Measurements from ENCODE around the gene MYH6.
A peak's percentile ranks its signal among the peaks of the same experiment; 100 is the strongest.
"Not testable (repeated sequence)": the region's sequence is repeated elsewhere in the genome, so short reads cannot be mapped to it uniquely, and the experiment has no call there.

MYH6 gene

DNA sequence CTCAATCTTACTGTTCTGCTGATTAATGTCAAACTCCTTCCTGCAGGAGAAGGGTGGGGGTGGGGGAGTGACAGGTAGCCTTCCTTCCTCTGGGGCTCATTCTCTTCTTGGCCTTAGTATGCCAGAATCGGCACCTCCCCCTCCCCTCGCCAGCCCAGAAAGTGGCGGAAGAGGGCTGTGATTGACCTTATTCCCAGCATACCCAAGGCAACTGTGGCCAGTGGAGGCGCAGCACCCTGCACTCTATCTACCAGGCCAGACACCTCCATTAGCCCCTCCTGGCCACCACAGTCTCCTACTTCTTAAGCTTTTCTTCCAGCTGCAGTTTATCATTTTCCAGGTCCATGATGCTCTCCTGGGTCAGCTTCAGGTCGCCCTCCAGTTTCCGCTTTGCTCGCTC lies 15.5 kb downstream of the MYH6 start:
- DNase-seq (ENCODE audit: low spot score) = no peak

DNA sequence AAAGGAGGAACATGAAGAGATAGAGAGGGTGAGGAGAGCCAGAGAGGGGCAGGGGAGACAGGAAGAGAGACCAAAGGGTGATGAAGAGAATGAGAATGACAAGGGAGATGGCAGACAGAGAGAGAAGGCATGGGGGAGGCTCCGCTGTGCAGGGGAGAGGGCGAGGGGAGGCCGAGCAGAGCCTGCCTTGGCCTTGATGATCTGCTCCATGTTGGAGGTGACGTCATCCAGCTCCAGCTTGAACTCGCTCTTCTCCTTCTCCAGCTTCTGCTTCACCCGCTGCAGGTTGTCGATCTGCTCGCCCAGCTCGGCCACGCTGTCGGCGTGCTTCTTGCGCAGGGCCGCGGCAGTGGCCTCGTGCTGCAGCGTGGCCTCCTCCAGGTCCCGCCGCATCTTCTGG lies 18.2 kb downstream of the MYH6 start:
- not testable (repeated sequence) for DNase-seq (ENCODE audit: low spot score)

GRCh38 chr14:23389396-23389795 lies 18.7 kb downstream of the MYH6 start:
- DNase-seq (ENCODE audit: low spot score) = no peak

DNA sequence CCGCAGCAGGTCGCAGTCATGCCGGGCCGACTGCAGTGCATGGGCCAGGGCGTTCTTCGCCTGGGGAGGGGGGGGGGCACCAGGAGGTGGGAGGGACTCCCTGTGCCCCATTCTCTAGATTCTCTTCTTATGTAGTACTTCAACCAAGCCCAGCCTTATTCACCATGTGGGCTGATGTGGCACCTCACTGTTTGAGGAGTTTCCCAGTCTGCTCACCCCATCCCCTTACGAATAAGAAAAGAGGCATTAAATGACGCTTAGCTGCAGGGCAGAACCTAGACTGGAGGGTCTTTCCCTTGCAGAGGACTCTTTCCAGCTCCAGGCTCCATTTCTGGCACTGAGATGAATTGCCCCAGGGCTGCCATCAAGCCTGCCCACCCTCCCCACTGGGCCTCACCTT lies 19.1 kb downstream of the MYH6 start:
- DNase-seq (ENCODE audit: low spot score) = no peak

- DNase-seq (ENCODE audit: low spot score) = no peak
Measured at GRCh38 chr14:23387916-23388882, 19.9 kb downstream of the MYH6 start.

- no peak for DNase-seq (ENCODE audit: low spot score)
Measured at GRCh38 chr14:23386999-23387398, 21.1 kb downstream of the MYH6 start.

GRCh38 chr14:23386266-23386657 lies 21.8 kb downstream of the MYH6 start:
- not testable (repeated sequence) for DNase-seq (ENCODE audit: low spot score)

- DNase-seq (ENCODE audit: low spot score) = no peak
Measured at GRCh38 chr14:23385642-23386265, 22.3 kb downstream of the MYH6 start.

DNA sequence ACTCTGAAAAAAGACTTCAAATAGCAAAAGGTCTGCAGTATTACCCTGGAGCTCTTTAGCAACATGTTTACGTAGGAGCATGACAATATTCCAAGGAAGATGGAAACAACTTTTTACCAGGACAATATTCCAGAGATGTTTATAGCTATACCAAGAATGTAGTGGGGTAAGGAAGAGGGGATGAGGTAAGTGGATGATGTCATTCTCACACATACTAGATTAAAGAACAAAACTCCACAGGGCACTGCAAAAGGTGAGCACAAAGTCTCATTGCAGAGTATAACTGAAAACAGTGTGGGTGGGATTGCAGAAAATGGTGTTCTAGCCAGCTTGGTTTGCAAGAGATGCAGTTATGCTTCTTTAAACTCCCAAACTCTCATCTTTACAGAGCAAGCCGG lies 22.8 kb downstream of the MYH6 start:
- DNase-seq (ENCODE audit: low spot score) = no peak

GRCh38 chr14:23384364-23385080 lies 23.6 kb downstream of the MYH6 start:
- DNase-seq (ENCODE audit: low spot score) = no peak

DNA sequence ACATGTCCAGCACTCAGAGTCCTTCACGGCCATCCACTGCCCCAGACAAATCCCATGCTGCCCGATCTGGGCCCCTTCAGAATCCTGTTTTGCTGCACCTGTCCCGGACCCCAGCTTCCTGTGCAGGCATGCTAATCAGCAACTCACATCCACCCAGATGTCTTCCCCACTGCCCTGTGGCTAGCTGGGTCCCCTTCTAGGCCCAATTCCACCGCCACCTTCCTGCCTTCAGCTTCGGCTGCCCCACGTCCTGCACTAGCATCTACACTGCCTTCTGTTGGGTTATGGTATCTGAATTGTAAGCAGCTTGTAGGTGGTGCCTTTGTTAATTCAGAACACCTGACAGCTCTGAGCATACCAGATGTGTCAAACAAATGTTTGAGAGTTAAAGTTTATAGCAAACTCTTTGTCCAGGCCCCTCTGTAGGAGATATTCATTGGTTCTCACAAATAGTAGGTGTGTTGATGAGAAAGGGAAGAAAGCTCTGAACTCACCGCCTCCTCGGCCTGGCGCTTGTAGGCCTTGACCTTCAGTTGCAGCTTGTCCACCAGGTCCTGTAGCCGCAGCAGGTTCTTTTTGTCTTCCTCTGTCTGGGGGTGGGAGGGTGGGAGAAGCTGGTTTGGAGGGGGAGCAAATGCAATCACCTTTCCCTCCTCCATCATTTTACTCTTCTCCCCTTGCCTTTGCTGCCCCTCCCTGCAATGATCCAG lies 25.2 kb downstream of the MYH6 start:
- no peak for DNase-seq (ENCODE audit: low spot score)

DNA sequence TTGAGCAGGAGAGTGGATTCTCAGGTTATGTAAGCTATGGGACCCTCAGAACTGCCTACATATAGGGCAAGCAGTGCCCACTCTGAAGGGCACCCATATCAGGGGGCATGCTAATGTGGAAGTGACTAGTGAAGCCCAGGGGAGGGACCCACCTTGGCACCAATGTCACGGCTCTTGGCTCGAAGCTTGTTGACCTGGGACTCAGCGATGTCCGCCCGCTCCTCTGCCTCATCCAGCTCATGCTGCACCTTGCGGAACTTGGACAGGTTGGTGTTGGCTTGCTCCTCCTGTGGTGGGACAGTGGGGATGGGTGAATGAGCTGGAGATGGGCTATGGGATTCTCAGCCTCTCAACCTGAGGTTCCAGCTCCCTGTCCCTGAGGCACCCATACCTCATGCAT lies 25.8 kb downstream of the MYH6 start:
- no peak for DNase-seq (ENCODE audit: low spot score)

DNA sequence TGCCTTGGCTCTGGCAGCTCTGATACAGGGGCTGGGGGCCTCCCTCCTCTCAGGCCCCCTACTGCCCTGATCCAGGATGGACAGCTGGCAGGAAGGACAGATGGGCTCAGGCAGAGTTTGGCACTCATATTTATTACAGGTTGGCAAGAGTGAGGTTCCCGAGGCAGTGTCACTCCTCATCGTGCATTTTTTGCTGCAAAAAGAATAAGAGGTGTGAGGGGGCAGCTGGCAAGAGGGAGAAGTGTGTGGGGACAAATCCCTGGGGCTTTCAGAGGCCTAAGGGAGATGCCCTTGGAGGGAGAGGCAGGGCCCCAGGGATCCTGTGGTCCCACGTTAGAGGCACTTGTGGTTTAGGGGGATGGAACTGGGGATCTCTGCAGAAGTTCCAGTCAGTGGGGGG lies 26.2 kb downstream of the MYH6 start:
- no peak for DNase-seq (ENCODE audit: low spot score)

DNA sequence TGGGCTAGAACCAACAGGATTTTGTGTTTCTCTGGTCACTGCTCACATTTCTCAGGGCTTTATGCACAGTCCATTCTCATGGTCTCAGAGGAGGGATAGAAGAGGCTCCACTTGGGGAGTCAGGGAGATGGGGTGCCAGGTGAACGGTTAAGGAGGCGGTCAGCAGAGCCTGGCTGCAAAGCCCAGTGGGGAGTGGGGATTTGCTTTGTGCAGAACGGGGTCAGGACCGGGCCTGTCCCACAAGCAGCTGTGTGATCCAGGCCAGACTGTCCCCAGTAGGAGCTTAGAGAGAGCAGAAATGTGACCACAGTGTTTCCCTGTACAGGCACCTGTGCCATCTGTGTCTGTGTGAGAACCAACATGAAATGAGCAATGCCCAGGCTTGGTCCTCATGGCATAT lies 27.1 kb downstream of the MYH6 start:
- no peak for DNase-seq (ENCODE audit: low spot score)

DNA sequence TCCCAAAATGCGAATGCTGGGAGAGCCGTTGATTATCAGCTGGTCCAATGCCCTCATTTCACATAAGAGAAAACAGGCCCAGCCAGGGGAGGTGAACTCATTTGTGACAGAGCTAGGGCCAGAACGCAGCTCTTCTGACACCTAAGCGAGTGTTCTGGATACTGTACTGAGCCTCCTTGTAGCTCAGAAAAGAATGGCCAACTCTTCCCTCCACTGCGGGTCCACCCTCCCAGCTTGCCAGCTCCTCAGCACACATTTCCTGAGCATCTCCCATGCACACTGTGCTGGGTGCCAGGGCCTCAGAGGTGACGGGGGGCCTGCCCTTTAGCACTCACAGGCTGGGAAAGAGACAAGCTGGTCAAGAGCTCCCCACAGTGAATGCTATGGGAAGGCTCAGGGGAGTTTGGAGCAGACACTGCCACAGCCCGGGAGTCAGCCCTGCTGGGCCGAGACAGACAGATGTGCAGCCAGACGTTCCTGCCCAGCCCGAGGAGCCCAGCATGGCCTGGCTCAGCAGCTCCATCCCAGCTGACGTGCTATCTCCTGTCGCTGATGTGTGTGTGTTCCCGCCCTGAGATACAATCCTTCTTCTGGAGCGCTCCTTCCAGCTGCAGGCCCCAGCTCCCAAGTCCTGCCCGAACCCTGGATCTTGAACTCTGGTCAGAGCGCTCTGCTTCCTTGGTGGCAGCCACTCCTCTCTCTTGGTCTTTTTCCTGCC lies 27.7 kb downstream of the MYH6 start:
- no peak for DNase-seq (ENCODE audit: low spot score)

DNA sequence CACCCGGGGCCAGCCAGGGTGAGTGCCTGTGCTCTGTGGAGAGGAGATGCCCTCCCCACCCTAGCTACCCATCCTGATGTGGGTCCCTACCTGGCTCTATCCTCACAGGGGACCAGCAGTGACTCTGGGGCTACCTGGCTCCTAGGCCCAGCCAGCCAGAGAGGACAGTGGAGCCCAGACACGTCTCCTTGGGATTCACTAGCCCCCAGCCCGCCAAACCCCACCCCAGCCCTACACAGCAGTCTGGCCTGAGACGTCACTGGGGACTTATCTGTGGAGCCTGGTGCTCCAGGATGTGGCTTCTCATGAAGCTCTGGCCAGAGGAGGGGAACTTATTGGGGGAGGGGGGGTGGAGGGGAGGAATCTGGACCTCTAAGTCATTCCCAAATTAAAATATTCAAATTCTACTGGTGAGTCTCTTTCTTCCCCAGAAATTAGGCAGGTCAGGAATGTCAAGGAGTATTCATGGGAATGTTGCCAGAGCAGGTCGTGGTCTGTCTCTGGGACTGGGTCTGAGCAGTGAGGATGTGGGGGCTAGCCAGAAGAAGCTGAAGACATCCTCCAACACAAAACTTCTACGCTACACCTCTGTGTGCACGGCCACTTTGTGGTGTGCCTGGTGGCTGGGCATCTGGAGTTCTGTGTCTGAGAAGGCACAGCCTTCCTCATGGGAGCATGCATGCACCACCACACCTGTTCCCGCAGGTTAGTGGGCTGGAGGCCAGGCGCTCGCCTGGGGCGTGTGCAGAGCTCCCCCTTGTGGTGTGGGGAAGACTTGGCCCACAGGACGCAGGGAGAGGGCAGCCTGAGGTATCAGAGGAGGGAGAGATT lies 28.5 kb downstream of the MYH6 start:
- DNase-seq (ENCODE audit: low spot score) = peak; percentile 74

- no peak for DNase-seq (ENCODE audit: low spot score)
Measured at GRCh38 chr14:23378612-23379220, 29.4 kb downstream of the MYH6 start.

- DNase-seq (ENCODE audit: low spot score) = no peak
Measured at GRCh38 chr14:23377573-23378563, 30.2 kb downstream of the MYH6 start.

DNA sequence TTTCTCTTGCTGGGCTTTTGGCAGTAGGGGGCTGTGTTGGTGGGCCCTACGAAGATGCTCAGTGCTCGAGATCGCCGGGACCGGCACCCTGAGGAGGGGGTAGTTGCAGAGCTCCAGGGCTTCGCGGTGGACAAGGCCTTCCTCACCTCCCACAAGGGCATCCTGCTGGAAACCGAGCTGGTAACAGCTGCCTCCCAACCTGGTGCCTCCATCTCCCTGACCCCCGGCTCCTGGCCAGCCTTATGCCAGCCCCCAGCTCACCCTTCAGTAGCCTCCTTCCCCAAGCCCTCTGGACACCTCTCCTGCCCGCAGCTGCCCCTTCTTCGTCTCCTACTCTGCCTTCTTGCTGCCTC lies 30.9 kb downstream of the MYH6 start:
- DNase-seq (ENCODE audit: low spot score) = no peak

All from AG08395 (cell line).